C4-2B (cell line): ENCODE results near the gene SOX3.

Experiments used
- H3K27ac ChIP-seq: fragments of 450-650 bp; 2 replicates; pipeline ENCODE4 v1.5.1; 2017
- CTCF ChIP-seq: fragments of 450-650 bp; conservative IDR thresholded peaks from 2 replicates; pipeline ENCODE4 v1.5.1; 2017; ENCODE audit warnings: mild to moderate bottlenecking
- ZFX ChIP-seq: fragments of 450-650 bp; IDR thresholded peaks from 2 replicates; pipeline ENCODE4 v1.6.1; 2017

The SOX3 gene

GRCh38 chrX:140500441-140500840, 4.4 kb downstream of the SOX3 start:
- H3K27ac ChIP-seq, result no peak overlapping the region
- no peak for TF ChIP-seq ZFX
- no peak for TF ChIP-seq CTCF

- no peak for TF ChIP-seq CTCF
- TF ChIP-seq ZFX, result no peak
- H3K27ac ChIP-seq, result no peak overlapping the region
Measured at GRCh38 chrX:140495739-140496138, 9.1 kb downstream of the SOX3 start.

- TF ChIP-seq CTCF, result no peak
- no peak for TF ChIP-seq ZFX
- H3K27ac ChIP-seq, result no peak overlapping the region
Measured at GRCh38 chrX:140492066-140492994, 12.5 kb downstream of the SOX3 start.

- TF ChIP-seq CTCF (no peak), ZFX (no peak)
- no peak overlapping the region for H3K27ac ChIP-seq
Measured at GRCh38 chrX:140480765-140481164, 24.1 kb downstream of the SOX3 start.

- TF ChIP-seq CTCF (no peak), ZFX (no peak)
- H3K27ac ChIP-seq, result no peak overlapping the region
Measured at GRCh38 chrX:140477987-140478386, 26.9 kb downstream of the SOX3 start.

GRCh38 chrX:140475025-140475424, 29.8 kb downstream of the SOX3 start:
- TF ChIP-seq ZFX (no peak), CTCF (no peak)
- no peak overlapping the region for H3K27ac ChIP-seq

GRCh38 chrX:140467211-140467610, 37.7 kb downstream of the SOX3 start:
- TF ChIP-seq ZFX (no peak), CTCF (no peak)
- H3K27ac ChIP-seq, result no peak overlapping the region
